K562 (cell line): Measurements from ENCODE around the gene GALNS. TPM values are rescaled to one million over a fixed set of nuclear protein-coding genes. Genes with fewer than 3 reads are reported as not detected.

Source experiments
- BRD4 ChIP-seq: fragments of 200-600 bp; sonication (generic); IDR thresholded peaks from 2 replicates; pipeline ENCODE4 v1.6.1; 2017; ENCODE audit warnings: inconsistent platforms
- E2F3 ChIP-seq: fragments of 250-450 bp; sonication (Bioruptor Pico); IDR thresholded peaks from 2 replicates; pipeline ENCODE4 v1.4.0; 2020; ENCODE audit warnings: mild to moderate bottlenecking
- GABPA ChIP-seq: fragments of 200-800 bp; sonication (Bioruptor generic); conservative IDR thresholded peaks from 2 replicates; pipeline ENCODE4 v1.6.1; 2016; ENCODE audit warnings: low read depth, missing genetic modification characterization, missing compliant biosample characterization
- GATAD2B ChIP-seq: fragments of 450-650 bp; IDR thresholded peaks from 2 replicates; pipeline ENCODE4 v1.6.1; 2017; ENCODE audit warnings: mild to moderate bottlenecking, borderline replicate concordance
- HDGF ChIP-seq: fragments of 450-650 bp; IDR thresholded peaks from 2 replicates; pipeline ENCODE4 v1.6.1; 2016
- HNRNPLL ChIP-seq: fragments of 200-400 bp; formaldehyde crosslinking; IDR thresholded peaks from 2 replicates; pipeline ENCODE4 v1.6.1; 2017; ENCODE audit warnings: low read length, low read depth, mild to moderate bottlenecking; ENCODE audit not compliant: poor library complexity, severe bottlenecking
- KAT7 ChIP-seq: sonication (generic); formaldehyde crosslinking; IDR thresholded peaks from 2 replicates; pipeline ENCODE4 v1.8.0; 2022; ENCODE audit warnings: missing genetic modification reagents, mild to moderate bottlenecking, borderline replicate concordance
- KDM2B ChIP-seq: fragments of 250-450 bp; sonication (Bioruptor Pico); IDR thresholded peaks from 2 replicates; pipeline ENCODE4 v1.8.0; 2021; ENCODE audit warnings: mild to moderate bottlenecking, moderate library complexity
- KDM5B ChIP-seq: fragments of 200-600 bp; sonication (generic); IDR thresholded peaks from 2 replicates; pipeline ENCODE4 v1.6.1; 2012; ENCODE audit warnings: low read depth, mild to moderate bottlenecking, moderate library complexity, low read length, control low read depth, inconsistent platforms; ENCODE audit not compliant: insufficient replicate concordance
- KLF6 ChIP-seq: fragments of 250-450 bp; sonication (Bioruptor Pico); IDR thresholded peaks from 2 replicates; pipeline ENCODE4 v1.4.0; 2020; ENCODE audit warnings: mild to moderate bottlenecking, moderate library complexity, borderline replicate concordance
- SMAD1 ChIP-seq: fragments of 150-350 bp; IDR thresholded peaks from 2 replicates; pipeline ENCODE4 v1.6.1; 2014; ENCODE audit warnings: low read length, low read depth; ENCODE audit not compliant: partially characterized antibody
- TBP ChIP-seq: optimal IDR thresholded peaks from 2 replicates; pipeline ENCODE3; 2011; ENCODE audit warnings: low read depth, low read length, improper control_type of control experiment
- ZKSCAN3 ChIP-seq: fragments of 250-450 bp; sonication (Bioruptor Pico); IDR thresholded peaks from 2 replicates; pipeline ENCODE4 v1.4.0; 2020
- ZNF384 ChIP-seq: IDR thresholded peaks from 2 replicates; pipeline ENCODE4 v1.6.1; 2012; ENCODE audit warnings: low read depth, low read length, improper control_type of control experiment
- polyA plus RNA-seq, 8 experiments: library from polyadenylated mRNA; depleted of rRNA in 4 of 8; stranded (reverse) in 5 of 8; unstranded in 3 of 8; fragments of >200 nt; fragmentation: Nextera tagmentation in 2 of 8; fragmentation: Illumina TruSeq in 1 of 8; extraction: Ambion mirVana in 2 of 8; extraction: Trizol in 1 of 8; gene quantifications; 2 replicates each; pipeline versions ENCODE4 v1.2.1 to v1.2.3, GENCODE V29; 2011 to 2014; ENCODE audit warnings: inconsistent platforms in 1 of 8, missing spikeins in 1 of 8
- total RNA-seq, 7 experiments: library from RNA; depleted of rRNA in 6 of 7; stranded (reverse); fragments of >200 nt in 6 of 7; fragmentation: Illumina TruSeq in 2 of 7; extraction: Trizol in 2 of 7; gene quantifications; 2 replicates each; pipeline versions ENCODE4 v1.2.1 to v1.2.3, GENCODE V29; 2011 to 2021; ENCODE audit warnings: low replicate concordance in 1 of 7
- TF ChIP-seq, protein P1 (sequence below): sonication (generic); formaldehyde crosslinking; IDR thresholded peaks from 2 replicates; pipeline ENCODE4 v1.5.0; 2020; ENCODE audit warnings: missing genetic modification reagents
- TF ChIP-seq, protein P2 (sequence below): fragments of 450-650 bp; IDR thresholded peaks from 2 replicates; pipeline ENCODE4 v1.6.1; 2018; ENCODE audit warnings: mild to moderate bottlenecking, low read depth; ENCODE audit not compliant: partially characterized antibody
- TF ChIP-seq, protein P3 (sequence below): fragments of 250-450 bp; sonication (Bioruptor Pico); IDR thresholded peaks from 2 replicates; pipeline ENCODE4 v1.5.0; 2022; ENCODE audit warnings: mild to moderate bottlenecking
- TF ChIP-seq, protein P4 (sequence below): IDR thresholded peaks from 2 replicates; pipeline ENCODE4 v1.6.1; 2014; ENCODE audit warnings: antibody characterized with exemption
- TF ChIP-seq, protein P5 (sequence below): fragments of 450-650 bp; formaldehyde crosslinking; IDR thresholded peaks from 2 replicates; pipeline ENCODE4 v1.4.0; 2022; ENCODE audit warnings: mild to moderate bottlenecking, moderate library complexity

The GALNS gene
- total and polyA plus RNA-seq, 9 of the 15 experiments (the other 6 are each of a cell fraction or from before 2014, with no cell fraction given): 0.38 to 13.2 (median 4.3) TPM

DNA sequence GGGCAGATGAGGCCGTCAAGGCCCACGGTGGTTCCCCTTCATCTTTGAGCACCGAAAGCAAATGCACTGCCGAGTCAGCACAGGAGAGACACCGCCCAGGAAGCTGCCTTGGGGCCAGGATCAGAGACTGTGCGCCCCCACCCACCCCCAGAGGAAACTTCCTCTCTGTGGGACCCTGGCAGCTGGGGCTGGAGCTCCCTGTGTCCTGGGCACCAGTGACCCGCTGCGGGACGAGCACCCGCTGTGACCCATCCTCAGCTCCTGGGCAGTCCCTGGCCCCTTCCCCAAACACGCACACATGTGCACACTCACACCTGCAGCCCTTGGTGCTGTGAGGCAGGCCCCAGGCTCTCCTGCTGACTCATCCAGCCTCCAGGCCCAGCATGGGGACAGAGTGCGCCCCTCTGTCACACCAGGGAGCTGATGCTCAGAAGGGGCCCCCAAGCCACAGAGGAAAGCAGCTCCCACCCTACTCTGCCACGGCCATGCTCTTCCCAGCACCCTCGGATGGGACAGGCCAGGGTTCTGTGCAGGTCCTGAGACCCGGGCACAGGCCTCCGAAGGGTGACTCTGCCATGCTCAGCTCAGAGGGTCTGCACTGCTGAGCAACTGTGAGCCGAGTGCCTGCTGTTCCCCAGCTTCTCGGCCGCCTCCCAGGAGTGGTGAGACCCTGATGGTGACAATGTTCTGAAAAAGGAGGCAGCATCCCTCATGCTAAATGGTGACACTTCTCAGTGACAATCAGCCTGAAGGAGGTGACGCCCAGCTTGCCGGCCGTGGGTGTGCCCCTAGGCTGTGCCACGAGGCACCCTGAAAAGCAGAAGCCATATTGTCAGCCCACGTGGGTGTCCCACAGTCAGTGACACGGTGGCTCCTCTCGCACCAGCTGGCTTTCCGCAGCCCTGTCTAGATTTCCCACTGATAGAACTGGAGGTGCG, 75.3 kb downstream of the GALNS start (continued):
- TF ChIP-seq GABPA (tag) (peak; percentile 50; the same call in 1 of the 2 replicates), HDGF (peak; percentile 65; the same call in 1 of the 2 replicates), SMAD1 (peak; percentile 11), KDM2B (CRISPR knock-in tag) (no peak; the same call in 1 of the 2 replicates), ZKSCAN3 (CRISPR knock-in tag) (no peak), KLF6 (CRISPR knock-in tag) (peak; percentile 39; the same call in 1 of the 2 replicates), E2F3 (CRISPR knock-in tag) (no peak), BRD4 (no peak), HNRNPLL (no peak), TBP (peak; percentile 39), KDM5B (peak; percentile 7), GATAD2B (peak; percentile 71; the same call in 1 of the 2 replicates), ZNF384 (no peak), KAT7 (0 out of 2 replicates have a peak, but pooled peaks have one; percentile 24)
- TF ChIP-seq, protein P1, sequence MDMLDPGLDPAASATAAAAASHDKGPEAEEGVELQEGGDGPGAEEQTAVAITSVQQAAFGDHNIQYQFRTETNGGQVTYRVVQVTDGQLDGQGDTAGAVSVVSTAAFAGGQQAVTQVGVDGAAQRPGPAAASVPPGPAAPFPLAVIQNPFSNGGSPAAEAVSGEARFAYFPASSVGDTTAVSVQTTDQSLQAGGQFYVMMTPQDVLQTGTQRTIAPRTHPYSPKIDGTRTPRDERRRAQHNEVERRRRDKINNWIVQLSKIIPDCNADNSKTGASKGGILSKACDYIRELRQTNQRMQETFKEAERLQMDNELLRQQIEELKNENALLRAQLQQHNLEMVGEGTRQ (CRISPR knock-in tag): peak; percentile 33; the same call in 1 of the 2 replicates
- TF ChIP-seq, protein P2, sequence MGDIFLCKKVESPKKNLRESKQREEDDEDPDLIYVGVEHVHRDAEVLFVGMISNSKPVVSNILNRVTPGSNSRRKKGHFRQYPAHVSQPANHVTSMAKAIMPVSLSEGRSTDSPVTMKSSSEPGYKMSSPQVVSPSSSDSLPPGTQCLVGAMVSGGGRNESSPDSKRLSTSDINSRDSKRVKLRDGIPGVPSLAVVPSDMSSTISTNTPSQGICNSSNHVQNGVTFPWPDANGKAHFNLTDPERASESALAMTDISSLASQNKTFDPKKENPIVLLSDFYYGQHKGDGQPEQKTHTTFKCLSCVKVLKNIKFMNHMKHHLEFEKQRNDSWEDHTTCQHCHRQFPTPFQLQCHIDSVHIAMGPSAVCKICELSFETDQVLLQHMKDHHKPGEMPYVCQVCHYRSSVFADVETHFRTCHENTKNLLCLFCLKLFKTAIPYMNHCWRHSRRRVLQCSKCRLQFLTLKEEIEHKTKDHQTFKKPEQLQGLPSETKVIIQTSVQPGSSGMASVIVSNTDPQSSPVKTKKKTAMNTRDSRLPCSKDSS: no peak
- TF ChIP-seq, protein P3, sequence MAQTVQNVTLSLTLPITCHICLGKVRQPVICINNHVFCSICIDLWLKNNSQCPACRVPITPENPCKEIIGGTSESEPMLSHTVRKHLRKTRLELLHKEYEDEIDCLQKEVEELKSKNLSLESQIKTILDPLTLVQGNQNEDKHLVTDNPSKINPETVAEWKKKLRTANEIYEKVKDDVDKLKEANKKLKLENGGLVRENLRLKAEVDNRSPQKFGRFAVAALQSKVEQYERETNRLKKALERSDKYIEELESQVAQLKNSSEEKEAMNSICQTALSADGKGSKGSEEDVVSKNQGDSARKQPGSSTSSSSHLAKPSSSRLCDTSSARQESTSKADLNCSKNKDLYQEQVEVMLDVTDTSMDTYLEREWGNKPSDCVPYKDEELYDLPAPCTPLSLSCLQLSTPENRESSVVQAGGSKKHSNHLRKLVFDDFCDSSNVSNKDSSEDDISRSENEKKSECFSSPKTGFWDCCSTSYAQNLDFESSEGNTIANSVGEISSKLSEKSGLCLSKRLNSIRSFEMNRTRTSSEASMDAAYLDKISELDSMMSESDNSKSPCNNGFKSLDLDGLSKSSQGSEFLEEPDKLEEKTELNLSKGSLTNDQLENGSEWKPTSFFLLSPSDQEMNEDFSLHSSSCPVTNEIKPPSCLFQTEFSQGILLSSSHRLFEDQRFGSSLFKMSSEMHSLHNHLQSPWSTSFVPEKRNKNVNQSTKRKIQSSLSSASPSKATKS (CRISPR knock-in tag): no peak
- TF ChIP-seq, protein P4, sequence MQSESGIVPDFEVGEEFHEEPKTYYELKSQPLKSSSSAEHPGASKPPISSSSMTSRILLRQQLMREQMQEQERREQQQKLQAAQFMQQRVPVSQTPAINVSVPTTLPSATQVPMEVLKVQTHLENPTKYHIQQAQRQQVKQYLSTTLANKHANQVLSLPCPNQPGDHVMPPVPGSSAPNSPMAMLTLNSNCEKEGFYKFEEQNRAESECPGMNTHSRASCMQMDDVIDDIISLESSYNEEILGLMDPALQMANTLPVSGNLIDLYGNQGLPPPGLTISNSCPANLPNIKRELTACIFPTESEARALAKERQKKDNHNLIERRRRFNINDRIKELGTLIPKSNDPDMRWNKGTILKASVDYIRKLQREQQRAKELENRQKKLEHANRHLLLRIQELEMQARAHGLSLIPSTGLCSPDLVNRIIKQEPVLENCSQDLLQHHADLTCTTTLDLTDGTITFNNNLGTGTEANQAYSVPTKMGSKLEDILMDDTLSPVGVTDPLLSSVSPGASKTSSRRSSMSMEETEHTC: no peak
- TF ChIP-seq, protein P5, sequence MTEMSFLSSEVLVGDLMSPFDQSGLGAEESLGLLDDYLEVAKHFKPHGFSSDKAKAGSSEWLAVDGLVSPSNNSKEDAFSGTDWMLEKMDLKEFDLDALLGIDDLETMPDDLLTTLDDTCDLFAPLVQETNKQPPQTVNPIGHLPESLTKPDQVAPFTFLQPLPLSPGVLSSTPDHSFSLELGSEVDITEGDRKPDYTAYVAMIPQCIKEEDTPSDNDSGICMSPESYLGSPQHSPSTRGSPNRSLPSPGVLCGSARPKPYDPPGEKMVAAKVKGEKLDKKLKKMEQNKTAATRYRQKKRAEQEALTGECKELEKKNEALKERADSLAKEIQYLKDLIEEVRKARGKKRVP (CRISPR knock-in tag): peak; percentile 62; the same call in 1 of the 2 replicates
